Upper lobe of left lung (tissue), 6 donors: ENCODE data around the gene TBC1D16. TPM values are rescaled to one million over a fixed set of nuclear protein-coding genes. Genes with fewer than 3 reads are reported as not detected.
A peak's percentile ranks its signal among the peaks of the same experiment; 100 is the strongest.
"Not testable (repeated sequence)": the region's sequence is repeated elsewhere in the genome, so short reads cannot be mapped to it uniquely, and the experiment has no call there.

Experiments used
- ATAC-seq, 2 donors: fragments of 200-7000 bp; cut with Tn5 transposase; one replicate each; pipeline ENCODE4 v1.9.1; 2022; ENCODE audit warnings: mild to moderate bottlenecking in 2 of 2, moderate library complexity in 2 of 2; ENCODE audit not compliant: low FRiP score in 2 of 2
- DNase-seq, 2 donors: peaks; one replicate each; pipeline ENCODE4 v3.0.0-alpha.2; 2019 to 2020
- H3K27ac ChIP-seq, 4 donors: fragments of 200-600 bp; sonication (generic); one replicate each; pipeline ENCODE4 v1.5.1; 2016 to 2019
- H3K27me3 ChIP-seq, 4 donors: fragments of 200-600 bp; sonication (generic); one replicate each; pipeline ENCODE4 v1.5.1; 2017 to 2019
- H3K36me3 ChIP-seq, 4 donors: fragments of 200-600 bp; sonication (generic); one replicate each; pipeline ENCODE4 v1.5.1; 2016 to 2019
- H3K4me1 ChIP-seq, 4 donors: fragments of 200-600 bp; sonication (generic); one replicate each; pipeline ENCODE4 v1.5.1; 2018 to 2019
- H3K4me3 ChIP-seq, 4 donors: fragments of 200-600 bp; sonication (generic); one replicate each; pipeline ENCODE4 v1.5.1; 2017 to 2019; ENCODE audit warnings: mild to moderate bottlenecking in 2 of 4, moderate library complexity in 1 of 4
- H3K9me3 ChIP-seq, 4 donors: fragments of 200-600 bp; sonication (generic); one replicate each; pipeline ENCODE4 v1.5.1; 2018 to 2019
- EP300 ChIP-seq, 4 donors: sonication (generic); formaldehyde crosslinking; IDR thresholded peaks; one replicate each; pipeline ENCODE4 v1.5.1; 2017; ENCODE audit warnings: antibody characterized with exemption in 4 of 4, control low read depth in 2 of 4
- POLR2A ChIP-seq, 4 donors: fragments of 450-650 bp; IDR thresholded peaks; one replicate each; pipeline ENCODE4 v1.5.1; 2016 to 2017; ENCODE audit warnings: antibody characterized with exemption in 4 of 4, mild to moderate bottlenecking in 2 of 4
- POLR2AphosphoS5 ChIP-seq, 2 donors: sonication (generic); formaldehyde crosslinking; IDR thresholded peaks; one replicate each; pipeline ENCODE4 v1.5.1; 2017; ENCODE audit warnings: antibody characterized with exemption in 2 of 2
- WGBS, 2 donors: methylation state at CpG; one replicate each; pipeline ENCODE4 v1.1.5; 2017 to 2018; 5-methylcytosine and 5-hydroxymethylcytosine counted together
- total RNA-seq, 6 donors: library from RNA; depleted of rRNA in 4 of 6; stranded (reverse); fragments of >200 nt in 4 of 6; gene quantifications; one replicate each; pipeline versions ENCODE4 v1.1.0 to v1.2.1, GENCODE V29; 2016 to 2021
- TF ChIP-seq, protein P1 (sequence below), 6 experiments: fragments of 450-650 bp in 4 of 6; fragments of 200-600 bp in 2 of 6; sonication (generic) in 2 of 6; IDR thresholded peaks; one replicate each; pipeline ENCODE4 v1.5.1; 2016 to 2019; ENCODE audit warnings: antibody characterized with exemption in 6 of 6
- donor health status: DM: no; HTN: no; CAD: no; lungs with moderate emphysema.
- donor health status: DM: no; HTN: yes; CAD: no; lungs with severe emphysema.

Gene TBC1D16
- total RNA-seq, 6 donors from 2014 or later: 15.6 to 60.8 (median 24.1) TPM

DNA sequence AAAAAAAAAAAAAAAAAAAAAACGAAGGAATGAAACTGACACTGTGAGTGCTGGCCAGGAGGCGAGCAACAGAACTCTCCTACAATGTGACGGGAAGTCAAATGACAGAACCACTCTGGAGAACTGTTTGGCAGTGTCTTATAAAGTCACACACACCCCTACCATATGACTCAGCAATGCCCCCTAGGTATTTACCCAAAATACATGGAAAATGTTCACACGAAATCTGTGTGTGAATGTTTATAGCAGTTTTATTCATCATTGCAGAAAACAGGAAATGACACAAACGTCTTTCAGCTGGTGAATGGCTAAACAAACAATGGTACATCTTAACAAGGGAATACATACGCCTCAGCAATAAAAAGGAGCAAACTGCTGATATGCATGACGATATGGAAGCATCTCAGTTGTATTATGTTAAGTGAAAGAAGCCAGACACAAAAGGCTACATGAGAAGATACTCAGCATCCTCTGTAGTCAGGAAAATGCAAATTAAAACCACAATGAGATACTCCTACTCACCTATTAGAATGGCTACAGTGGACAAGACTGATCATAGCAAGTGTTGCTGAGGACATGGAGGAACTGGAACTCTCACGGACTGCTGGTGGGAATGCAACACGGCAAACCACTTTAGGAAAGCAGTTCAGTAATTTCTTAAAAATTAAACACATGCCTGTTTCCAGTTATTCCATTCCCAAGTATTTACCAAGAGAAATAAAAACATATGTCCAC is 74.7 kb downstream of the TBC1D16 start:
- Histone ChIP-seq H3K9me3 (no peaks in the 10 kb centered on the region), H3K4me3 (no peak overlapping the region), H3K36me3 (no peaks in the 10 kb centered on the region), H3K27me3 (no peaks in the 10 kb centered on the region), H3K4me1 (no peaks in the 10 kb centered on the region), H3K27ac (no peak overlapping the region)
- ATAC-seq: no peak
- TF ChIP-seq POLR2A (IDR thresholded peaks at IDR 0.05) (no peak), EP300 (IDR thresholded peaks at IDR 0.05) (no peak), POLR2AphosphoS5 (IDR thresholded peaks at IDR 0.05) (no peak)
- TF ChIP-seq, protein P1, sequence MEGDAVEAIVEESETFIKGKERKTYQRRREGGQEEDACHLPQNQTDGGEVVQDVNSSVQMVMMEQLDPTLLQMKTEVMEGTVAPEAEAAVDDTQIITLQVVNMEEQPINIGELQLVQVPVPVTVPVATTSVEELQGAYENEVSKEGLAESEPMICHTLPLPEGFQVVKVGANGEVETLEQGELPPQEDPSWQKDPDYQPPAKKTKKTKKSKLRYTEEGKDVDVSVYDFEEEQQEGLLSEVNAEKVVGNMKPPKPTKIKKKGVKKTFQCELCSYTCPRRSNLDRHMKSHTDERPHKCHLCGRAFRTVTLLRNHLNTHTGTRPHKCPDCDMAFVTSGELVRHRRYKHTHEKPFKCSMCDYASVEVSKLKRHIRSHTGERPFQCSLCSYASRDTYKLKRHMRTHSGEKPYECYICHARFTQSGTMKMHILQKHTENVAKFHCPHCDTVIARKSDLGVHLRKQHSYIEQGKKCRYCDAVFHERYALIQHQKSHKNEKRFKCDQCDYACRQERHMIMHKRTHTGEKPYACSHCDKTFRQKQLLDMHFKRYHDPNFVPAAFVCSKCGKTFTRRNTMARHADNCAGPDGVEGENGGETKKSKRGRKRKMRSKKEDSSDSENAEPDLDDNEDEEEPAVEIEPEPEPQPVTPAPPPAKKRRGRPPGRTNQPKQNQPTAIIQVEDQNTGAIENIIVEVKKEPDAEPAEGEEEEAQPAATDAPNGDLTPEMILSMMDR (IDR thresholded peaks at IDR 0.05): no peak
- no peak for DNase-seq
- 62 to 74% methylated on average over 9 of the region's 9 CpGs for WGBS, 2 donors

DNA sequence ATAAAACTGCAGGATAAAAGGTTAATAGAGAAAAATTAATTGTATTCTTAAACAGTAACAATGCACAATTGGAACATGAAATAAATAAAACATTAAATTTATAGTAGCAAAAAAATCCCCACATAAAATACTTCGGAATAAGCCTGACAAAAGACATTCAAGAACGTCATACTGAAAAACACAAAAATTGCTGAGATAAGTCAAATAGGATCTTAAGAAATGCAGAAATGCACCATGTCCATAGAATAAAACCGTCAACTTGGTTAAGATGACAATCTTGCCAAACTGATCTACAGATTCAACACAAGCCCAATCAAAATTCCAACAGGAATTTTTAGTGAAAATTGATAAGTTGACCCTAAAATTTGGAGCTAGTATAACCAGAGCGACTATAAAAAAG is 76.6 kb downstream of the TBC1D16 start:
- no peaks in the 10 kb centered on the region for H3K27me3 ChIP-seq
- 85 to 93% methylated on average over 4 of the region's 4 CpGs for WGBS, 2 donors

DNA sequence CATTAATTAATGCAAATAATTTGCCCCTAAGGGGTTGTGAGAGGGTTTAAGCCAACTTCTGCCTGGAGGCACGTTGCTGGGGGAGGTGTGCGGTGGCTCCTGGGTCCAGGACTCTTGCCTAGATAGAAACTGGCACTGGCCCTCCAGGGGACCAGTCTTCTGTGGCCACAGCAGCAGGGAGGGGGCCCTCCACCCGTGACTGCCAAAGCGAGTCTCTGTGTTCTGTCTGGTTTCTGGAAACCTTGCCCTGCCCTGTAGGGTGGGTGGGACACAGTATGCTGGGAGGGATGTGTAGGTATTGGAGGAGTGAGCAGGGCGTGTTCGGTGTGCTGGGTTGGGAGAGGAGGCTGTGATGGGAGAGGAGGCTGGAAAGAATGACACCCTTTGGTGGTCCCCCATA is 78.8 kb downstream of the TBC1D16 start:
- WGBS, 2 donors: 88 to 98% methylated on average over 6 of the region's 6 CpGs
- Histone ChIP-seq H3K4me1 (peaks cover 6 to 8% (median 7%) of the 10 kb centered on the region in 4 donors), H3K36me3 (no peaks in the 10 kb centered on the region), H3K4me3 (no peak overlapping the region), H3K9me3 (no peaks in the 10 kb centered on the region), H3K27me3 (no peaks in the 10 kb centered on the region), H3K27ac (no peak overlapping the region)
- TF ChIP-seq POLR2A (IDR thresholded peaks at IDR 0.05): no peak
- TF ChIP-seq POLR2AphosphoS5 (IDR thresholded peaks at IDR 0.05): no peak
- TF ChIP-seq, protein P1 (IDR thresholded peaks at IDR 0.05): no peak
- TF ChIP-seq EP300 (IDR thresholded peaks at IDR 0.05): no peak
- ATAC-seq (no peak), DNase-seq (no peak)

More for the DNA sequence above, 76.6 kb downstream of the TBC1D16 start:
- Histone ChIP-seq H3K4me3 (no peak overlapping the region), H3K27ac (no peak overlapping the region), H3K4me1 (no peaks in the 10 kb centered on the region), H3K36me3 (no peaks in the 10 kb centered on the region), H3K9me3 (no peaks in the 10 kb centered on the region)
- DNase-seq: no peak
- TF ChIP-seq, protein P1 (IDR thresholded peaks at IDR 0.05): no peak
- TF ChIP-seq EP300 (IDR thresholded peaks at IDR 0.05): no peak
- no peak for TF ChIP-seq POLR2A (IDR thresholded peaks at IDR 0.05)
- TF ChIP-seq POLR2AphosphoS5 (IDR thresholded peaks at IDR 0.05): no peak
- ATAC-seq: no peak

DNA sequence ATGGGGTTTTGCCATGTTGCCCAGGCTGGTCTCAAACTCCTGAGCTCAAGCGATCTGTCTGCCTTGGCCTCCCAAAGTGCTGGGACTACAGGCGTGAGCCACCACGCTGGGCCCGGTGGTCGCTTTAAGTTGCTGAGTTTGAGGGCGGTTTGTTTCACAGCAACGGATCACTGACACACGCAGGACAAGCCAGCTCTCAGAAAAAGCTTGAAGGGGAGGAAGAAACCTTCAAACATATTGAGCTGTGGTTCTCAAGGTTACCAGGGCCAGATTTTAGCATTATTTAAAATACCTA is 79.3 kb downstream of the TBC1D16 start:
- not testable (repeated sequence) for H3K4me3 ChIP-seq, DNase-seq, H3K9me3 ChIP-seq, H3K27ac ChIP-seq, H3K36me3 ChIP-seq, H3K27me3 ChIP-seq, ATAC-seq
- H3K4me1 ChIP-seq: peaks cover 9 to 13% (median 11%) of the 10 kb centered on the region in 4 donors
- WGBS, 2 donors: 93 to 97% methylated on average over 8 of the region's 8 CpGs

DNA sequence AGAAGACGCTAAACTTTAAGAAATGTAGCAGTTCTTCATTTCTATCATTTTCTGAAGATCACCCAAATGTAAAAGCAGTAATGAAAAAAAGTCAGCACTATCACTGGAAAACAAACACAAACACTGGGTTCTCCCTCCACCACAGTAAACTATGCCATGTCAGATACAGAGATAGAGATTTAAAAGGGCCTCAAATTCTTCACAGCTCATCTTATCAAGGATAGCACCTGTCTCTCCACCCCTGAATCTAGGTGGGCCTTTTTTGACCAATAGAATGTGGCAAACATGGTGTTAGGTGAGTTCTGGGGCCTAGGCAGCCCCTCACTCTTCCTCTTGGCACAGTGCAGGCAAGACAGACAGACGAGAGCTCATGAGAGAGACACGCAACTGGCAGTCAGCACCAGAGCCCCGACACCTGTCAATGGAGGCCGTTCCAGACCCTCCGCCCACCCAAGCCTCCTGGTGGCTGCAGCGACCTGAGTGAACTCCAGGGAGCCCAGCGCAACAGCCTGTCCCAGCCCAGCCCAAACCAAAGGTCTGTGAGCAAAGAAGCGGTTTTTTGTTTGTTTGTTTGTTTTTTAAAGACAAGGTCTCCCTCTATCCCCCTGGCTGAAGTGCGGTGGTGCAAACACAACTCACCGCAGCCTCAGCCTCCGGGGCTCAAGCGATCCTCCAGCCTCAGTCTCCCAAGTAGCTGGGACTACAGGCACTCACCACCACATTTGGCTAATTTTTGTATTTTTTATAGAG is 79.8 kb downstream of the TBC1D16 start:
- Histone ChIP-seq H3K4me3 (no peak overlapping the region), H3K9me3 (no peaks in the 10 kb centered on the region), H3K4me1 (peaks cover 14 to 18% (median 16%) of the 10 kb centered on the region in 4 donors), H3K27ac (no peak overlapping the region), H3K36me3 (no peaks in the 10 kb centered on the region), H3K27me3 (no peaks in the 10 kb centered on the region)
- 95 to 96% methylated on average over 10 to 13 of the region's 13 CpGs for WGBS, 2 donors
- no peak for ATAC-seq
- TF ChIP-seq POLR2AphosphoS5 (IDR thresholded peaks at IDR 0.05): no peak
- TF ChIP-seq POLR2A (IDR thresholded peaks at IDR 0.05): no peak
- TF ChIP-seq, protein P1 (IDR thresholded peaks at IDR 0.05): no peak
- TF ChIP-seq EP300 (IDR thresholded peaks at IDR 0.05): no peak
- peak in 1 of 2 donors; percentile 13 for DNase-seq
